LHCN-M2 (cell line): ENCODE results near the gene CREB5. TPM values are rescaled to one million over a fixed set of nuclear protein-coding genes. Genes with fewer than 3 reads are reported as not detected.
A peak's percentile ranks its signal among the peaks of the same experiment; 100 is the strongest.

Experiments
- DNase-seq: peaks from one replicate; pipeline ENCODE4 v3.0.0-alpha.2; 2012; ENCODE audit warnings: low read depth
- total RNA-seq: library from RNA; depleted of rRNA; stranded (reverse); fragments of >200 nt; gene quantifications from 2 replicates; pipeline ENCODE4 v1.2.3, GENCODE V29; 2014

Gene CREB5
- total RNA-seq, 1 experiment from 2014 or later: 9.0 TPM

- DNase-seq: no peak
Observed at GRCh38 chr7:28434510-28434909, 22.2 kb downstream of the CREB5 start.

- no peak for DNase-seq
Observed at GRCh38 chr7:28435152-28435551, 22.8 kb downstream of the CREB5 start.

- DNase-seq: no peak
Observed at GRCh38 chr7:28435732-28436378, 23.5 kb downstream of the CREB5 start.

GRCh38 chr7:28440055-28440601 is 27.8 kb downstream of the CREB5 start:
- no peak for DNase-seq

- peak; percentile 19 for DNase-seq
Observed at GRCh38 chr7:28442540-28443420, 30.5 kb downstream of the CREB5 start.

- no peak for DNase-seq
Observed at GRCh38 chr7:28446131-28446530, 33.8 kb downstream of the CREB5 start.

- DNase-seq: no peak
Observed at GRCh38 chr7:28447071-28447470, 34.8 kb downstream of the CREB5 start.

- no peak for DNase-seq
Observed at GRCh38 chr7:28448708-28449107, 36.4 kb downstream of the CREB5 start.

GRCh38 chr7:28452681-28453080 is 40.4 kb downstream of the CREB5 start:
- no peak for DNase-seq

GRCh38 chr7:28455486-28455885 is 43.2 kb downstream of the CREB5 start:
- no peak for DNase-seq

GRCh38 chr7:28456044-28456443 is 43.7 kb downstream of the CREB5 start:
- DNase-seq: no peak

- DNase-seq: peak; percentile 6
Observed at GRCh38 chr7:28458732-28459131, 46.4 kb downstream of the CREB5 start.

- no peak for DNase-seq
Observed at GRCh38 chr7:28459306-28459705, 47.0 kb downstream of the CREB5 start.

GRCh38 chr7:28465697-28466096 is 53.4 kb downstream of the CREB5 start:
- DNase-seq: no peak

GRCh38 chr7:28466341-28466740 is 54.0 kb downstream of the CREB5 start:
- no peak for DNase-seq

GRCh38 chr7:28466885-28467284 is 54.6 kb downstream of the CREB5 start:
- DNase-seq: no peak

- no peak for DNase-seq
Observed at GRCh38 chr7:28469562-28469961, 57.2 kb downstream of the CREB5 start.

- DNase-seq: no peak
Observed at GRCh38 chr7:28470344-28470743, 58.0 kb downstream of the CREB5 start.

GRCh38 chr7:28472332-28472731 is 60.0 kb downstream of the CREB5 start:
- DNase-seq: no peak

- no peak for DNase-seq
Observed at GRCh38 chr7:28473571-28474281, 61.4 kb downstream of the CREB5 start.

GRCh38 chr7:28474282-28474638 is 61.9 kb downstream of the CREB5 start:
- no peak for DNase-seq

GRCh38 chr7:28474640-28475039 is 62.3 kb downstream of the CREB5 start:
- DNase-seq: no peak
